GM19324 (cell line): ENCODE measurements around the gene PMVK.

Experiments used
- ATAC-seq: cut with Tn5 transposase; IDR thresholded peaks from one replicate; pipeline ENCODE4 v1.9.1; 2021; ENCODE audit warnings: mild to moderate bottlenecking, moderate library complexity; ENCODE audit not compliant: unreplicated experiment, low FRiP score

Gene PMVK

DNA sequence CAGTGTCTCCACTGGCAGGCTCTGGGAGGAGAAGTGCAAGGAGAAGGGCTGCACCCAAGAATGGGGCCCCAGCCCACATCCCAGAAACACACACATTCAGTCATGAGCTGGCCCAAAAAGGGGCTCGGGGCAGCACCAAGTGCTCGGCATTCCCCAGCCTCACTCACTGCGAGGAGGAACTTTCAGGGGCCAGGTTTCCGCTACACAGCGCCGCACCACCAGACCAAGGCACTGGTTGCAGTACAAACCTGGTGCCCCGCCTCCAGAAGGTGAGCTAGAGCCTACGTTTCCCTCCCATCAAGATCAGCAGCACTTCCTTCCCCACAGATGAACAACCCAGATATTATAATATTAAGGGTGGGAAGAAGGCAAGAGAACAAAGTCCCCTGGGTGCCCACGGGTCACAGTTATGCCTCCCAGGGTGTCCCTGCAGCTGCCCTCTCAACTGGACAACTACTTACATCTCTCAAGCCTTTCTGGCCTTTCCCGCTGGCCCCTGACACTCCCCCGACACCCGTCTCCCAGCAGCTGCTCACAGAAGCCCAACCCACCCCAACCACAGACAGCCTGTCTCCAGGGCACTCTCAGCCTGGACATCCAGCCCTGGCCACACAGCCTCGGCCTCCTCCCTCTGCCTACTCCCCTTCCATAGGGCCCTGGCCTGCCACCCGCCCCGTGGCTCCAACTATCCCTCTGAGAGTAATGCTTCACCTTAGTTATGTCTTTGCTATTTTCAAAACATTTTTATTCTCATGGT, 15.6 kb upstream of the PMVK start:
- no peak for ATAC-seq

DNA sequence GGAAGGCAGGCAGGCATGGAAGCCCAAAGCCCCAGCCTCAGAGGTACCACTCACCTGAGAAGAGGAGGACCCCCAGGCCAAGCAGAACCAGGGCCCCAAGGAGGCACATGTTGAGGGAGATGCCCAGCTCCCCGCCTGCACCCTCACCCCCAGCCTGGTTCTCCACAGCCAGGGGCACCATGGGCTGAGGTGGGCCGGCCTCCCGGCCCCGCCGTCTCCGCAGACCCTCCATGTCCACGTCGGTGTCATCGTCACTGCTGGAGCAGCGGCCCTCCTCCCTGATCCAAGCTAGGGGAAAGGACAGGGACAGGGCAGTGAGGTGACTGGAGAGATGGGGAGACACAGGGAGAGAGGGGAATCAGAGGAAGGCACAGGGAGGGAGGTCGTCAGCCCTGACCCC, 11.6 kb upstream of the PMVK start:
- ATAC-seq, result no peak

DNA sequence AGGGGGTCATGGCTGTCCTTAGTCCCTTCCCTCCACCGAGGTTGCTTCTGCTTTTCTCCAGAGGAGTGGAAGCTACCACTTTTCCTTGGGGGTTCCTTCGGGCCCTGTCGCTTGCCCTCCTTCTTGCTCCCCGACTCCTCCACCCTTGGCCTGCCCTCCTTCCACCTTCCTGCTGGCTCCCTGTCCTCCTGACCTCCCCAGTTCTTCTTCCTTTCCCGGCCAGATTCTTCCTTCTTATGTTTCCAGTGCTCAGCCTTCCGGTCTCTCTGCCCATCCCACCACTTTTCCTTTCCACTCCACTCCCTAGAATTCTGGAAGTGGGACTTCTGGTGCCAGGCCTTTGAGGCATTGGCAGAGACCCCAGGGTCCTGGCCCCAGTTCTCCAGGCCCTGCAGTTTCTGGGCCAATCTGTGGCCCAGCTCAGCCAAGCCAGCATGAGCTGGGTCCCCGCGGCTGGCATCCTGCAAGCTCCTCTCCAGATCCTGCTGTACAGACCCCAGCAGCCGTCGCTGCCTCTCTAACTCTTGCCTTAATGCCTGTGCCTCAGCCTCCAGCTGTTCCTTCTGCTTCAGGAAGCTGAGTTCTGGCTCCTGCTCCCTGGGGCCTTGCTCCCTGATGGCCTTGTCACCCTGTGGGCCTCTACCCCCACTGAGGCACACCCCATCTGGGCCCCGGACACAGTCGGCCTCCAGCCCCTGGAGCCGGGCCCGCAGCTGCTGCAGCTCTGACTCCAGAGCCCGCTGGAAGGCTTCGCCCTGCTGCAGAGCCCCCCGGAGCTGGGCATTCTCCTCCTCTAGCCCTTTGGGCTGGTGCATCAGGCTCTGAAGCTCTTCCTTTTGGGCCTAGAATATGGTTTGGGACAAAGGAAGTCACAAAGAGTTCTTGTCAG, 9.7 kb upstream of the PMVK start:
- no peak for ATAC-seq

DNA sequence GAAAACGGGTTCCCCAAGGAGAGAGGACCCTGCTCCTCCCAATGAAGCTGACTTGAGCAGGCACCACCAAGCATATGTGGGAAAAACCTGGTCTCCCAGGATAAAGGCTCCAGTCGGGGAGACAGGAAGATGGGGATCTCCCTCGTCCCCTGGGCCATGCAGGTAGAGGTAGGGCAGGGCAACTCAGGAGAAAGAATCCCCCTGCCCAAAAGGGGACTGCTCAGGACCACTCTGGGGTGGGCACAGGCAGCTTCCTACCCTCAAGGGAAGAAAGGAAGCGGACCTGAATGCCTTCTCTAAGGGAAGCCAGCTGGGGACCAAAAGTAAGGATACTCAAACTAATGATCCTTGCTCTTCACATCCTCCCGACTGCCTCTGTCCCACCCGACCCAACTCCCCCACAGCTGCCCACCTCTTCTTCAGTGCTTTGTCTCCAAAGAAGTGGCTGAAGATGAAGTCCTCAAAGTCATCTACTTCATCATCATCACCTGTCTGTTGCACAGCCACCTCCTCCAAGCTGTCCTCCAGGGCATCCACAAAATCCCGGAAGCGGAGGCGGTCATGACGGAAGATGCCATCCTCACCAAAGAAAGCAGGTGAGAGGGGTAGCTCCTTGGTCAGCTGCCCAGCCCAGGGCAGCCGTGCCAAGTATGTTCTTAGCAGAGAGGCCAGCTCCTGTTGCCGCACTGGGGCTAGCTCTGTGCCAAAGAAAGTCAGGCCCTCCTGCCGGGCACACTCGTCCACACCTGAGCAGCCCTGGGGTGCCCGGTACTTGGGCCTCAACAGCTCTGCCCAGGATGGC, 8.8 kb upstream of the PMVK start:
- no peak for ATAC-seq

DNA sequence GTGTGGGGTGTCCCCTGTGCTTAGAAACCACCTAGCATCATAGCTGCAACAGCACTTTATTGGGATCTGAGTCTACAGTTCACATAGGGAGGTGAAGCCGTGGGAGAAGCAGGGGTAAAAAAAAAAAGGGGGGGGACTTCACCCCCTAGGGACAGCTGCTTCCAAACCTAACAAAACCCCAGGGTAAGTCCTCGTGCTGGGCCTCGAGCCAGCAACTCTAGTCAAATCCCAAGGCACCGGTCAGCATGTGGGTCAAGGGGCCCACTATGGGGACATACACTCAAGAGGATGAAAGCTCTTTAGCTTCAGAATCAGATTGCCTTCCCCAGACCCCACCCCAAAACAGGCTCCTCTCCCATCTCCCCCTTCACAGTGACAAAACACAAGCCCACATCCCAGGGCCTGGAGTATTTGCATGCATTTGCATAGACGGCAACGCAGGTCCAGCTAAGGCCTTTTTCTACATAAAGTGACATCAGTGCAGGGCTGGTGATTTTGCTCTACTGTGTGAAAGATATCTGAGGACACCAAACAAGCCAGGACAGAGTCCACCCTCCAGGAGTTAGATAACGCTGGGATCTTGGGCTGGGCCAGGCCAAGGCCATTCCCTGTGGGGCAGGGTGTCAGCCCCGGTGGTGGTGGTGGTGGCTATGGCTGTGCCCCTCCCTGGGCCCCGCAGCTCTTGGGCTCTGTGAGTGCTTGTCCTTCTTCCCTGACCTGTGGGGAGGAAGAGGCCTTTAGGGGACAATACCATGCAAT, 8.1 kb upstream of the PMVK start:
- ATAC-seq, result no peak

DNA sequence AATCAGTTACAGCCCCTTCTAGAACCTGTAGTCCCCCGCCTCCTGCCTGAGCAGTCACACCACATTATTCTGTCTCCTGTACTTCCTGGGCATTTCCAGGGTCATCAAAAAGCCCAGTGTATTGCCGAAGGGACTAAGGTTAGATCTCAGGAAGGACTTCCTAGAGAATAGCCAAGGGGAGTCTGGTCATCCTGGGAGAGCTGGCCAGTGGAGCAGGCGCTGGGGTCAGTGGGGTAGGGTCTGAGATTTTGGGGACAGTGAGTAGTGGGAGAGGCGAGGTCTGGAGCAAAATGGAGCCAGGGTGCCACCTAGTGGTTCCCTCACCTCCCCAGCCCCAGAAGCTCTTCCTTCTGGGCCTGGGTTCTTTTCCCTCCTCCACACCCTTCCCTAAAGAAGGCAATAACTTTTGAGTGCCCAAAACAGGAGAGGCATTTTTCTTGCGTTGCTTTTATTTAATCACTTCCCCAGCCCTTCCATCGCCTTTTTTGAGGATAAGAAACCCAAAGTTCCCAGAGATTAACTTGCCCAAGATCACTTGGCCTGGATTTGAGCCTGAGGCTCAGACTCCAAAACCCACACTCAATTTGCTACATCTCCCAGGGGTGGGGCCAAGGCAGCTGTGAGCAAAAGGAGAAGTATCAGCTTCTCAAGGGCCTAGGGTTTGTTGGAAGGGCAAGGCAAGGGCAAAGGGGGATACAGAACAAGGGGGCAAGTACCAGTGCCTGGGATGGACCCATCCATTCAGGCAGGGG, 7.3 kb upstream of the PMVK start:
- no peak for ATAC-seq

DNA sequence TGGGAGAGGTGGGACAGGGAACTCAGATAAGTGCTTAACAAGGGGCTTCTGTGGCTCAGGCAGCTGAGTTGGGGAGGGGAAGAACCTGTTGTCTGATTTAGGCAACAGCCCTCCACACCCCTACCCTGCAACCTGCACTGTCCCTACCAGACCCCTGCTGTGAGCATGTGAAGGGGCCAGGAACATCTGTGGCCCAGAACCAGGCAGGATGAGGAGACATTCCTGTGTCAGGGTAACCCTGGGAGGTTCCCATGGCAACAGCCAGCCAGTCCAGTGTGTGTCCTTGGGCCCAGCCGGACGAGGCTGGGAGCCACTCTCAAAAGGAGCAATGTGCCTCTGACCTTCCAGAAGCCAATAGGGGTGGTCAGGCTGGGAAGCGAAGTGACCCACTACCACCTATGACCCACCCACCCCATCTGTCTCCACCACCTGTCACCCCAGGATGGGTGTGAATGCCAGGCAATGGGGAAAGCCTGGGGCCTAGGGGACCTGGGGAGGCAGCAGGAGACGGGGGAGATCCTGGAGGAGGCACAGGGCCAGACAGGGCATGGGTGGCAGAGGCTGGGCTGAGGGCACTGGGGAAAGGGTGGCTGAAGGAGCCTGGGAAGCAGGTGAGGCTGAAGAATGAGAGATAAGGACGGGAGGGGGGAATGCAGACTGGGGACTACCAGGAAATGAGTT, 5.0 kb upstream of the PMVK start:
- no peak for ATAC-seq

DNA sequence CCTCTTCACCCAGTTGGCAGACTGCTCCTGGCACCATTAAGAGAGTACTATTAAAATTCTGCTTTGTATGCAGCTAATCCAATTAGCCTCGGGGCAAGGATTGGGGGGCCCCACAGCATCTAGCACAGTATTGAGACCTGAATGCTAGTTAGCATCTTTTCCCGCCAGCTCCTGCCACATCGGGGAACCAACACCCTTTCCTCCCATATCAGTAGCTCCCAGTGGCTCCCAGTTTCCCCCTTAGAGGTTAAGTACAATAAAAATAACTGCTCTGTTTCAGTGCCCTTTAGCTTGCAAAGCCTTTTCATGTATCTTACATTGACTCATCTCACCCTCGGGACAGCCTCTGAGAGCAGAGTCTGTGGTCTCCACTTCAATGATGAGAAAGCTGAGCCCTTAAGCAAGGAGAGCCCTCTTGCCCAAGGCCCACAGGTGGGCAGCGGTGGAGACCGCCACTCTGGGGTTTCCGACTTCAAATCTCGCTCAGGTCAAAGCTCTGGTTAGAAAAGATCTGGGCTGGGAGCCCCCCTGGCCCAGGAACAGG, 4.2 kb upstream of the PMVK start:
- ATAC-seq, result no peak

DNA sequence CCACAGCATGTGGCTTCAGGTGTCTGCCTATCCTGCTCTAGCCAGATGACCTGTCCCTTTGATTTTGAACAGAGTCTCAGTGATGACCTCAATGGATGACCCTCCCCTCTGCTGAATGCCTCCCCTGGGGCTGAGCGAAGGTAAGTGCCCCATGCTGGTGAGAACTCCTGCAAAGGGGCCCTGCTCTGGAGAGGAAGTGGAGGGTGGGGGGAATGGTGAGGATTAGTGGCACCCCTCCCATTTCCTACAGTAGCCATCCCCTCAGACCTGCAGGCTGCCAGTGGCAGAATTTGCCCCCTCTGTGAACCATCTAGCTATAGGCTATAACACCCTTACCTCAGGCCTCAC, 3.7 kb upstream of the PMVK start:
- ATAC-seq, result no peak

DNA sequence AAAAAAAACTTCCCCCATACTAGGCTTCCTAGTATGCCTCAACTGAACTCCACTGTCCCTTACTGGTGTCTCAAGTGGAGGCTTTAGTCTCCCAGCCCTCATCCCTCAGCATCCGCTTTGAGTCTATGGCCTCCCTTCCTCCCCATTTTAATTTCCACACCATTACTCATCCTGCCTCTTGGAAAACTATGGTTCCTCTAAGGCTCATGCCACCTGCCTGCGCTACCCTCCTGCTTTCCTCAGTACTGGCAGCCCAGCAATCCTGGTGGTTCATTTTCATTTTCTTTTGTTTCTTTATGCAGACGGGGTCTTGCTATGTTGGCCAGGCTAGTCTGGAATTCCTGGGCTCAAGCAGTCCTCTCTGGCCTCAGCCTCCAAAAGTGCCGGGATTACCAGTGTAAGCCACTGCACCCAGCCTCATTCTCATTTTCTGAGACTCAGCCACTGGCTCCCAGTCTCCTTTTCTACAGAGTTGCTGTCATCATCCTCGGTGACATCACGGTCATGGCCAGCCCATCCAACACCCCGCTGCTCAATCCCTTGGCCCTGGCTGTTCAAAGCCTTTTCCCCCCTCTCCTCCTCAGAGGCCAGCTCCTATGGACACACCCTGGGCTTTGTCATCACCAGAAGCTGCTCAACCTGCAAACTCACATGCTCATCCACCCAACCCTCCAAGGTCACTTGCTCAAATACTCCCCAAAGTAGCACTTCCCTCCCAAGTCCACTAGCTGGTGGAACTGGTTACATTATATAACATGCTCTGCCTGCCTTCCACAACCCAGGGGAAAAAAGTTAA, 2.3 kb upstream of the PMVK start:
- ATAC-seq, result no peak

DNA sequence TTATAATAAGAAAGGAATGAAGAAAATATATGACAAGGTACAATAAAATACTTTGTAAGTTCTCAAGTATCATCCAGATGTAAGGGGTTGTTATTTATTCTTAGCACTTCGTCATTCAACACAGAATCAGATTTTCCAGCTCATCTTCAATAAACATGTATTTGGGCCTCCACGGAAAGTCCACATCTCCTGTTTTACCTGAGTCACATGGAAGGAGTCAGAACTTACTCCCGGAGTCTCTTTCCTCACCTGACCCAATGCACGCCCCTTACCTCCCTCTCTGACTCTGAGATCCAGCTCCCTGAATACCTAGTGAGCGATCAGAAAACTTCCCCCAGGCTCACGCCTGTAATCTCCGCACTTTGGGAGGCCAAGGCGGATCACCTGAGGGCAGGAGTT, 1.5 kb upstream of the PMVK start:
- ATAC-seq, result no peak

DNA sequence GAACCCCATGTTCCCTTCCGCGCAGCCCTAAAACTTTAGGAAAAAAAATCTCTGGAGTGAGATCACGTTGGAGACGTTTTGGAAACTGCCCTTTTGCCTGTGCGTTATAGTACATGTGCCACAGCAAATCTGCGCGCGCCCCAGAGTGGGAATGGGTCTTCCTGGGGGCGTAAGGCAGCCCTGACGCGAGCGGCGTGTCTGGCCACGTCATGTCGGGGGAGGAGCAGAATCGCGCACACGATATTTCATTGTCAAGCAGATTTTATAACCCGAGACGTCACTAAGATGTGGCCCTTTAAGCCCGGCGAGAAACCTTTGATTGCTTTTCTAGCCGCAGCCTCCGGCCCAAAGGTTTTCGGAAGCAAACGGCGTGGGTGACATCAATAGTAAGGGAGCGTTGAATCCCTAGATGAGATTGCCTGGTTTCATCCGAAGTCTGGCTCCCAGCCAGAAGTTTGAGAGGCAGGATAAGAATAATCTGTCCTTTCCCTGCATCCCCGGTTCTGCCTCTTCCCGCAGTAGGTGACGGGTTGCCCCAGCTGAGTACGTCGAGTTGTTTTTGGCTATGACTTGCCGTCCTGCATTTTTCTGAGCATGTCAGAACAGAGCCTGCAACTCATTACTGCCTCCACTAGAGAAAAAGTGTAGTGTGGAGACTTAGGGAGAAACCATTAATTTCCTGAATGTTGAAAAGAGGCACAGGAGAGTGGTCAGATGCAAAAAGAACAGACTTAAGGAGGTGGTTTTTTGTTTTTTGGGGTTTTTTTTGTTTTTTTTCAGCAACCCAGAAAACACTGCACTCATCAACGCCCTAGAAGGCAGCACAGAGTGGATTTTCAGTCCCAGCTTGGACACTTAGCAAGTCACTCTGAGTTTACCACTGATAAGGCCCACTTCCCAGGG, 817 bp upstream of the PMVK start:
- peak; percentile 69 for ATAC-seq

DNA sequence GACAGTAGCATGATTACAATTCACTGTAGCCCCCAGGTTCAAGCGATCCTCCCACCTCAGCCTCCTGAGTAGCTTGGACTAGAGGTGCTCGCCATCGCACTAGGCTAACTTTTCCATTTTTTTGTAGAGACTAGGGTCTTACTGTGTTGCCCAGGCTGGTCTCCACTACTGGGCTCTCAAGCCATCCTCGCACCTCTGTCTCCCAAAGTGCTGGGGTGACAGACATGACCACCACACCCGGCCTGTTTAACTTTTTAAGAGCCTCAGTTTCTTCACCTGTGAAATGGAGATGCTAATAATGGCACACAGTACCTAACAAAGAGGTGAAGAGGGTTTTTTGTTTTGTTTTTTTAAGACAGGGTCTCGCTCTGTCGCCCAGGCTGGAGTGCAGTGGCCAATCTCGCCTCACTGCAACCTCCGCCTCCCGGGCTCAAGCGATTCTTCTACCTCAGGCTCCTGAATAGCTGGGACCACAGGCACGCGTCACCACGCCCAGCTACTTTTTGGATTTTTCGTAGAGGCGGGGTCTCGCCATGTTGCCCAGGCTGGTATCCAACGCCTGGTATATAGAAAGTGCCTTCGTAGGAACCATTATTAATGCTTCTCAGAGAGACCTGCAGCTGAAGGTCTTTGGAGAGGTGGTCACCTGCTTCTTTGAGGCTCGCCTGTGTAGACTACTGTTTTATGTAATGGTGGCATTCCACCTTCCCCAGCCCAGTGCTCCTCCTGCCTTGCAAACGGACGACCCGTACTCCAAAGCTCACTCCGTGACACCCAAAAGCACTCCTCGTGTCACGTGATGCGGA, 567 bp downstream of the PMVK start:
- ATAC-seq, result no peak

DNA sequence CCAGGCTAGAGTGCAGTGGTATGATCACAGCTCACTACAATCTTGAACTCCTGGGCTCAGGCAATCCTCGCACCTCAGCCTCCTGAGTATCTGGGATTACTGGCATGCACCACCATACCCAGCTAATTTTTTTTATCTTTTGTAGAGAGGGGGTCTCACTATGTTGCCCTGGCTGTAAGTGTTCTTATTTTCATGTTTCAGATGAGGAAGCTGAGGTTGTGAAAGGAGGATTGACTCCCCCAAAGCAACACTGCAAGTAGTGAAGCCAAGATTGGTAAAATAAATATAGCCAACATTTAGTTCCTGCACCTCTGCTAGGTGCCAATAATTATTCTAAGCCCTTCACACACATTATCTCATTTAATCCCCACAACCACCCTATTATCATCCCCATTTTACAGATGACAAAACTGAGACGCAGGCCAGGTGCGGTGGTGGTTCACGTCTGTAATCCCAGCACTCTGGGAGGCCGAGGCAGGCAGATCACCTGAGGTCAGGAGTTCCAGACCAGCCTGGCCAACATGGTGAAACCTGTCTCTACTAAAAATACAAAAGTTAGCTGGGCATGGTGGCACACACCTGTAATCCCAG, 2.1 kb downstream of the PMVK start:
- no peak for ATAC-seq

DNA sequence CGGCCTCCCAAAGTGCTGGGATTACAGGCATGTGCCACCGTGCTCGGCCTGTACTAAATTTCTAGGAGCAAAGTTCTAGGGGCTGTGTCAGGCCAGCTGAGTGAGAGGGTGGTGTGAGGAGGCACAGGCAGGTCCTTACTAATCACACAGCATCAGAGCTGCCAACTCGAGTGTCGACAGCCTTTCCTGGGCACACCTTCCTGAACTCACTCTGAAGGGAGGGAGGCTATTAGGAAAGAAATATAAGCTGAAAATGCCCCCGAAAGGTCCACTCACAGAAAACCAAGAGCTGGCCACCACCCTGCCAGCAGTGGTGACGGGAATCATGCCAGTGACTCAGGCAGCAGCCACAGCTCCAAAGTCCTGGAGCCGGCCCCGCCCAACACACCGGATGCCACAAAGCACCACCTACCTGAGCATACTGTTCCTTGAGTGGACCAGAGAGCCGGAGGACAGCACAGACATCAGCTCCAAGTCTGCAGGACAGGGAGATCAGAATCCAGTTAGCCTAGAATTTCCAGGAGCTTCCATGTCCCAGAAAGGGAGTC, 4.5 kb downstream of the PMVK start:
- ATAC-seq, result no peak

DNA sequence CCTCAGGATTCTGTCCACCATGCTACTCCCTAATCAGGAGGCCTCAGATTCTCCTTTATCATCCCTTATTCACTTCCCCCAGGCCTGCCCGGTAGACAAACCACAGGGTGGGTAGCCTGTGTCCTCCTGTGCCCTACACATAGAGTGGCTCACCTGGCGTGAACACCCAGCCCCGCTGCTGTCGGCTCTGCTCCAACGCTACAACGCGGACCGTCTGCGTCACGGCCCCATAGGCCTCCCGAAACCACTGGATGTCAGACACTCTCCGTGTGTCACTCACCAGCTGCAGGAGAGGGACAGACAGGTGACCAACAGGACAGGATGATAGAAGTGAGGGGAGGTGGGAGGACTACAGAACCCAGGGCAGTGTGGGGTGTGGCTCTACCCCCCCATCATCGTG, 10.3 kb downstream of the PMVK start:
- ATAC-seq, result no peak
